Stimulated activated CD8-positive, alpha-beta memory T cell treated with anti-CD3 and anti-CD28 coated beads, Interleukin-4, amount 100 ng/mL, for 1 hour (primary cell): Measurements from ENCODE around the gene REG1A.

Source experiments
- DNase-seq, 2 donors: peaks; one replicate each; pipeline ENCODE4 v3.0.0-alpha.2; 2020; ENCODE audit warnings: low read depth in 2 of 2, low spot score in 1 of 2

Gene REG1A, protein sequence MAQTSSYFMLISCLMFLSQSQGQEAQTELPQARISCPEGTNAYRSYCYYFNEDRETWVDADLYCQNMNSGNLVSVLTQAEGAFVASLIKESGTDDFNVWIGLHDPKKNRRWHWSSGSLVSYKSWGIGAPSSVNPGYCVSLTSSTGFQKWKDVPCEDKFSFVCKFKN

DNA sequence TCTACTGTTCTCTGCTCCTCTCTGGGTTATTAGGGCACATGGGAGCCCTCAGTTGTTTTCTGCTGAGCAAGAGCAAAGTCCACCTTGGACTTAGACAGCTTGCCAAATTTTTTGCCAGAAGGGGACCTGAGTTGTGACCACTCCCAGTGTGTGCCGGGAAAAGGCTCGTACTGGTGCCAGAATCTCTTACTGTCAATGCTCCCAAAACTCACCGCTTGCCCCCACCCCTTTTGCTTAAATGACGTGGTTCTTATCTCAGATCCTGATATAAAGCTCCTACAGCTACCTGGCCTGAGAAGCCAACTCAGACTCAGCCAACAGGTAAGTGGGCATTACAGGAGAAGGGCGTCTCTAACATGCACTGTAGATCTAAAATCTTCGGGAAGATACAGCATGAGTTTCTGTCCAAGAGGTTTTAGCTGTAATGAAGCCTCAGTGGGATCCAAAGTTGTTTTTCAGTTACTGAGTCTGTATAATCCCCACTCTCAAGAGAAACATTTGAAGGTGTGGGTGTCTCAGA is at the start of gene REG1A:
REG1A (plus strand) TSS at position 295 of the 520 bp plus-strand sequence. CDS start 374 bp downstream, outside the sequence.
- DNase-seq = no peak

DNA sequence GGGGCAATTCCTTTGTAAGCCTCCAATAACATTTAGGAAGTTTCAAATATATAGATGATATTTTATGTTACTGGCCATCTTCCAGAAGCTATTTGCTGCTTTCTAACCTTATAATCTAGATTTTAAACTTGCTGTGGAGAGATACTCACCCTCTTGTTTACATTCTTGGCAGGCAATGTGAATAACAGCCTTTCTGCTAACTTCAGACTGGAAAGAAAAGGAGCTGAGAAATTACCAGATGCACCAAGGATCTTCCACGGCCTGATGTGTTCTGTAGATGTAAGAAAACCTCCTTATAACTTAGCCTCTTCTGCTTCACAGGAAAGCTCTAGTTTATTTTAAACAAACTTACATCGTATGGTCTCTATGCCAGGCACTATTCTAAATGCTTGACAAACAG is 49.2 kb upstream of the REG1A start:
- DNase-seq = no peak

DNA sequence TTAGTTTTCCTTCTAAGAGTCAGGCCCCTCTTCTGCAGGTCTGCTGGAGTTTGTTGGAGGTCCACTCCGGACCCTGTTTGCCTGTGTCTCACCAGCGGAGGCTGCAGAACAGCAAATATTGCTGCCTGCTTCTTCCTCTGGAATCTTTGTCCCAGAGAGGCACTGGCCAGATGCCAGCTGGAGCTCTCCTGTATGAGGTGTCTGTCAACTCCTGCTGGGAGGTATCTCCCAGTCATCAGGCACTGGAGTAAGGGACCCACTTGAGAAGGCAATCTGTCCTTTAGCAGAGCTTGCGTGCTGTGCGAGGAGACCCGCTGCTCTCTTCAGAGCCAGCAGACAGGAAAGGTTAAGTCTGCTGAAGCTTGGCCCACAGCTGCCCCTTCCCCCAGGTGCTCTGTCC is 37.3 kb upstream of the REG1A start:
- DNase-seq = no peak

DNA sequence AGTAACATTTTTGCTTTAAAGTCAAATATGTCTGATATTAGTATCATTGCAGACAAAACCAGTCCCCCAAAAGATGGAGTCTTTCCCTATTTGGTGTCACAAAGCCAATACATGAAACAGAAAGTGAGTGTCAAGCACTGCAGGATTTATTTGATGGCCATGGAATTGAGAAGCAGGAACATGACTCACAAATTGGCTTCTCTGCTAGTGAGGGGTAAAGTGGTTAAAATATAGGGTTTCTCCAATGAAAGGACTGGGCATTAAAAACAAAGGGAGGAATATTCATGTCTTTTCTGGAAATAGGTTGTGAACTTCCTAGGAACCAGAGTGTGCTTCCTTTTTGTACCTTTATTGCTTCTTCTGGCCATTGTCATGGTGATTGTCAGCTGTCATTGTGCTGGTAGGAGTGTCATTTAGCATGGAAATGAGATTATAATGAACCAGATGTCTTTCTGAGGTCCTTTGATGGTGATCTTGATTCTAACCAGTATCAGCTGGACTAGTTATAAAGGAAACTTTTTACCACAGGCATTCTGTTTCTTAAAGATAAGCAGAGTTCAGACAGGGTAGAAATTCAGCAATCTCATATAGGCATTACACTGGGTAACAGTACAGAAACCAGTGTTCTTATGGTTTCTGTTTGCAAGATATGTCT is 36.6 kb upstream of the REG1A start:
- no peak for DNase-seq

DNA sequence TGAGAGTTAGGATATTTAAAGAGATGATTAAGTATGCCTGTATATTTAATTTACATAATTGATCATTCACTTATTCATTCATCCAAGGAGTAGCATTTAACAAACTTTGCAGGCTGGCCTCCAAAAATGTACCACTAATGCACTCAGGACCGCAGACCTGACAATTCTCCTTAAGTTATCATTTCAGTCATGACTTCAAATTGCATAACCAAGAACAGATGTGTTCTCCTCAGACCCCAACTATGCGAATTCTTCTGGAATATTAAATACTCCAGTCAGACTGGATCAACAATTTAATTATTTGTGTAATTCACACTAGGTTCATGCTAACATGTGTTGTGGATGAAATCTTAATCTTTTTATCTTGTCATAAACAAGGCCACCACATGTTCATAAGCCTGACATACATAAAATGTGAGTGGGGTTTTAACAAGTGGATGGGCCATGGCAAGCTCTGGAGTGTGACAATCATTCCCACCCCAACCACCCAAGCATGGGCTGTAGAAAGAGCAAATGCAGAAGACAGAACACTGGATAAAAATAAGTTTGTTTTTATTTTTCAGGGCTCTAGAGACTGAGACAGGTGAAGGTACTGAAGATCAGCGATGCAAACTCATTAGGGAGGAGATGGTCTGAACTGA is 35.7 kb upstream of the REG1A start:
- no peak for DNase-seq

DNA sequence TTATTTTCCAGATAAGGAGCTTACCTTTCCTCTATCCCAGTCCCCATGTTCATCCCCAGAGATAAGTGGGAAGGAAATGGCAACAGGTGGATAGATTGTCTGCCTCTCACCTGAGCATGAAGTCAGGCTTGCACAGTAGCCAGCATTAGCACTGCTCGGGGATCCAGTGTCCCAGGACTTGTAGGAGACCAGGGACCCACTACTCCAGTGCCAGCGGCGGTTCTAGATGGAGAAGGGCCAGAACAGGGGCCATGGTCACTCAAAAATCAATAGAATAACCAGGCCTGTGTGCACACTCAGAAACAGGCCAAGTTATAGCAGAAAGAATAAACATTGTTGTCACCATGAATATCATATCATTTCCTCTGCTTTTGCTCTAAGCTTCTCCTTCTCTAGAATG is 34.9 kb upstream of the REG1A start:
- no peak for DNase-seq

DNA sequence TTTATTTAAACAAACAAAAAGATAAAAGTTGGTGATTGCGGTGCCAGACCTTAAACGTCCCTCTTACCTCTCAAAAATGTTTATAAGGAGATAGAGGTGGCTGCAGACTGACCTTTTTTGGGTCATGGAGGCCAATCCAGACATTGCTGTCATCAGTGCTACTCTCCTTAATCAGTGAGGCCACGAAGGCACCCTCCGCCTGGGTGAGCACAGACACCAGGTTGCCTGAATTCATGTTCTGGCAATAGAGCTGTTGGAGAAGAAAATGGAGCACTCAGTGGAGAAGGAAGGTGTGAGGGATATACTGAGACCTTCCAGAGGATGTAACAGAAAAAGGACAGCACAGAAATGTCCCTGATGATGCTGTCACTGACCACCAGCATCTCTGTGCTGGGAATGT is 34.0 kb upstream of the REG1A start:
- DNase-seq = no peak

DNA sequence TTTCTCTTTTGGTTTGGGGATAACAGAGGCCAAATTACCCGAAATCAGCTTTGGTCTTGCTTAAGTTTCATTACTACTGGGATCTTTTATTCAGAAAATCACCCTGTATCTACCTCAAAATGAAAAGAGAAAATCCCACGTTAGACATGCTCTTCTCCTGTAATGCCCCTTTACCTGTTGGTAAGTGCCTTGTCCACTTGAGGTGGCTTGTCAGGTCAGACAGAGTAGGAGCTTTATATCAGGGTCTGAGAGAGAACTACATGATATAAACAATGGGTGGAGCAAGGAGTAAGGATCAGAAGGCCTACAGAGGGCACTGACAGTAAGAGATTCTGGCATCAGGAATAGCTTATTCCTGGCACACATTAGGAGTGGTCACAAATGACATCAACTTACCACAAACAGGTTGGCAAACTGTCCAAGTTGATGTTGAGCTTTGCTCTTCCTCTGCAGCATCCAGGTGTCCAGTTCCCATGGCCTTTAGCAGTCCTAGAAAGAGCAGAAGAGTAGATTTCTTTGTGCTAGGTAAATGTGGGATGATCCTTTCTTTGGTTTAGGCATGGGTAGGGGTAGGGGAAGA is 32.4 kb upstream of the REG1A start, which contains the start of gene REG1B:
REG1B (minus strand) TSS at position 209 of the 580 bp plus-strand sequence. CDS start 381 bp downstream, outside the sequence.
- DNase-seq = no peak

DNA sequence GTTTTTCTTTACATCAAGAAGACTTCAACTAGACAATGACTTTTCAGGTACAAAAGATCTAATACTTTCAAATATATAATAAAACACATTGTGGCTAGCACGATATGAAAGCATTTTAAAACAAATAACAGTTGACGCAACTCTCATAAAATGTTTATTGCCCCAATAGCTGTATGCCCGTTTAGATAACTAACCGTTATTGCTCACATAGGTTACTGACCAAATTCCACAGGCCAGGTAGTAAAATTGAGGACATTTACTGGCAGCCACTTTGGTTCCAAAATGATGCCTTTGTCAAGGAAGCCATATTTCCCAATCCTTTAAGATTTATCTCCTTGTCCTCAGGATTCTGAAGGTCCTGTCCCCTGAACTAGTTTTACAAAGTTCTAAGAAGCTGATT is 29.6 kb upstream of the REG1A start:
- DNase-seq = no peak

DNA sequence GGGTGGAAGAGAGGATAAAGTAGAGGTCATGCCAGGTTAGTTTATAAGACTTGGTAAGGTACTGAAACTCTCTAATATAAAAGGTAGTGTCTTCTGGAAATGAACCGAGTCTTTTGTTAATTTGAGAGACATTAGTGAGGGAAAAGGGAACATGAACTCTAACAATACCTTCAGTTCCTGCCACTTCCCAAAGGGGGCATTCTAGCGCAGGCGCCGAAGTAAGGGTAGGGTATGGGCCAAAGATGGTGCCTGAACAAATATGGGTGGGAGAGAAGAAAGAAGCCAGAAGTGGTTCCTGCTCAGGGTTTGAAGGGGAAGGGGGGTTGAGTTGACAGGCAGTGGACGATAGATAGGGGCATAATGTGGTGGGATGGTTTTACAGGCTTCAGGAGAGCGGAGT is 22.4 kb upstream of the REG1A start:
- DNase-seq = no peak

DNA sequence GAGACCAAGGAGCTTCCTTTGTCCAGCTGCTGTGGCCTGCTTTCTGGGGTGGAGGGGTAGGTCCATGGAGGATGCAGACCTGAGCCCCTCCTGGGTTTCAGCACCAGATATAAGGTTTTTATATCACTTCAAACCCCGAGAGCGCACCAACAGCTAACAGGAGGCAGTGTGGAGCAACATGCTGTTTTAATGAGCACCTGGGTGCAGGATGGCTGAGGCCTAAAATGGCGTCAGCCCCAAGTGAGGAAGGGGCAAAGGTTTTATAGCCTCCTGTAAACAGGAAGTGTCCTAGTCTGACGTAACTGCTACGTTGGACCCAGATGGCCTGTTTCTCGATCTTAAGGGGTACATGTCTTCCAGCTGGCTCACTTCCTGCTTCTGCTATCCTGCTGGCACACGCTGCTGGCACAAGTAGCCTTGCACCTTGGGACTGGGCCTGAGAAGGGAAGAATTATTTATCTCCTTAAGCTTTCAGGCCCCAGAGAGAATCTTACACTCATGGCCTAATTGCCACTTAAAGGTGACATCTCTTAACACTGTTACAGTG is 21.1 kb upstream of the REG1A start:
- no peak for DNase-seq

DNA sequence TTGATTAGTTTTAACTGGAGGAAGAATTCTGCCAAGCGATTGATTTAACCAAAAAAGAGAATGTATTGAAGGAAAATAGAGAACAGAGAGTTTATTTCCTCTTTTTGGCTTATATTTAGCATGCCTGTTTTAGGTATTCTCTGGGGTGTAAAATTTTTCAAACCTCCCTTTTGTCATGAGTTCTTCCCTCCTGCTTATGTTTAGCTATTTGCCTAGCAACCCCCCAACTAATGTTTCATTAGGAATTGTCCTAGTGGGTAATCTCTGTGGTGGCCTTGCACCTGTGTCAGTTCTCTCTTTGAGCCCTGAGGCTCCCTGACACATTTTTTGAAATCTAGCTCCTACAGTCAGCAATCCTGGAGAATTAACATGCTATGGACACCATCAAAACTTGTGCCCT is 20.0 kb upstream of the REG1A start:
- DNase-seq = no peak

DNA sequence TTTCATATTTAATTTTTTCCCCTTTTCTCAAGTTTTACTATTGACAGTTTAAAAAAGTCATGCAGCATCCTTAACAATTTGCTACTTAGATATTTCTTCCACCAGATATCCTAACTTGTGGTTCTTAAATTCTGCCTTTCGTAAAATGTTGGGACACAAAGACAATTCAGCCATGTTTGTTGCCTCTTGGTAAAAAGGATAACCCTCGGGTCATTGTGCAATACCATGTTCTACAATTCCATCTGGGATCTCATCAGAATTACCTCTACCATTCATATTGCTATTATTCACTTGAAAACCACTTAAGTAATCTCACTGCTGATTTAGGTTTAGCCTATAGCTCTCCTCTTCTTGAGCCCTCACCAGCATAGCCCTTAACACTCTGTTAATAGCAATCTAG is 19.3 kb upstream of the REG1A start:
- DNase-seq = no peak

DNA sequence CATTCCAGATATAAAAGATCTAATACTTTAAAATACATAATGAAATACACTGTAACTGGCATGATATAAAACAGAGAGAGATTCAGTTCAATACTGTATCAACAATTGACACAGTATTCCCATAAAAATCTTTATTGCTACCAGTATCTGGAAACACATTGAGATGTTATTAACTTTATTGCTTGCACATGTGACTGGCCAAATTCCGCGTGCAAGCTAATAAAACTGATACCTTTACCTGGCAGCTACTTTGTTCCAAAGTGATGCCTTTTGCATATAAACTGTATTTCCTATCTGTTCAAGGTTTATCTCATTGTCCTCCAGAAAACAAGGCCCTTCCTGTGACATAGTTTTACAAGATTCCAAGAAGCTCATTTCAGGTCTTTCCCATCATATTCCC is 17.1 kb upstream of the REG1A start:
- DNase-seq = no peak

DNA sequence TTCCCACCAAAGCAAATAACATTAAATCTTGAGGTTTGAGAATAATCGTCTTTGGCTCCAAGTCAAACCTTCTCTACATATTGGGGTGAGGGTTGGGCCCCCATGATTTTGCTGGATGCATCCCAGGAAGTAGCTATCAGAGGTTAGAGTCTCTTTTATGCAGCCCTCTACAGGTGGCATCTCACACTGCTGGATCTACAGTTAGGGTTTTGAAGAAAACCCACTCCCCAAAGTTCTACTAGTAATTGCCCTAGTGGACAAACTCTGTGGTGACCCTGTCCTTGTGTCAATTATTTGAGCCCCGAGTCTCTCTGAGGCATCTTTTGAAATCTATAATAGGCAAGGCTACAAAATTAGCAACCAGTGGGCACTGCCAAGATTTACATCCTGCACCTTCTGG is 15.0 kb upstream of the REG1A start:
- no peak for DNase-seq

DNA sequence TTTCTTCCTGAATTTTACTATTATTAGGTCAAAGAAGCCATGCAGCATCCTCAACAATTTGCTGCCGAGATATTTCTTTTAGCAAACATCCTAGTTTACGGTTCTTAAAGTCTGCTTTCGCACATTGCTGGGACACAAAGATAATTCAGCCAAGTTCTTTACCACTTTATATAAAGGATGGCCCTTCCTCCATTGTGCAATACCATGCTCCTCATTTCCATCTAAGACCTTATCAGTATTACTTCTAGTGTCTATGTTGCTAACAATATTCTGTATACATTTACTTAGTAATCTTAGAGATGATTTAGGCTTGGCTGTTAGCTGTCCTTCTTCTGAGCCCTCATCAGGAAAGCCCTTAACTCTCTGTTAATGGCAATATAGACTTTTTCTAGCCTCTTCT is 8.0 kb upstream of the REG1A start:
- no peak for DNase-seq

DNA sequence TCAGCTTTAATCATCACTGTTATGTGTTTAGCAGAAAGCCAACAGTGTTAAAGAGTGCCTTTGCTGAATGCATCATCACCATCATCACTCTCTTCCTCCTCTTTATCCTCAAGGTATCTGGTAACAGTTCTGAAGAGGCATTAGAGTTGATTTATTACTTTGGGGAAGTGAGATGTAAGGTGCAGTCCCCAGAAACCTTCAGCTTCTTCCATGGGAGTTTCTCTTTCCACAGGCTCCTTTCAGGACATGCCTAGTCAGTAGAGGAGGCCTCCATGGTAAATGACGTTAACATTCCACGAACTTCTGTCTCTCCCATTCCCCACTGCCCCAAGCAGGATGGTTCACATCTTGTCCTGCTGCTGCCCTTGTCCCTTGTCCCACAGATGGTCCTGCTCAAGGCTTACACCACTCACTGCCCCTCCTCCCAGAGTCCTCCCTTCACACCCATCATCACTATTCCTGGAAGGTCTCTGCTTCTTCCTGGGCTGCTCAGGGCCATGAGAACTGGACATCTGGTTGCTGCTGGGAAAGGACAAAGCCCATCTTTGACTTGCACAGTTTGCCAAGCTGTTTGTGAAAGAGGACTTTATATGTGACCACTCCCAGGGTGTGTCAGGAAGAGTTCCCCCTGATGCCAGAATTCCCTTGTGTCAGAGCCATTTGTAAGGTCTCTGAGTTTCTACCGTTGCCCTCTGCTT is 5.3 kb upstream of the REG1A start:
- no peak for DNase-seq

DNA sequence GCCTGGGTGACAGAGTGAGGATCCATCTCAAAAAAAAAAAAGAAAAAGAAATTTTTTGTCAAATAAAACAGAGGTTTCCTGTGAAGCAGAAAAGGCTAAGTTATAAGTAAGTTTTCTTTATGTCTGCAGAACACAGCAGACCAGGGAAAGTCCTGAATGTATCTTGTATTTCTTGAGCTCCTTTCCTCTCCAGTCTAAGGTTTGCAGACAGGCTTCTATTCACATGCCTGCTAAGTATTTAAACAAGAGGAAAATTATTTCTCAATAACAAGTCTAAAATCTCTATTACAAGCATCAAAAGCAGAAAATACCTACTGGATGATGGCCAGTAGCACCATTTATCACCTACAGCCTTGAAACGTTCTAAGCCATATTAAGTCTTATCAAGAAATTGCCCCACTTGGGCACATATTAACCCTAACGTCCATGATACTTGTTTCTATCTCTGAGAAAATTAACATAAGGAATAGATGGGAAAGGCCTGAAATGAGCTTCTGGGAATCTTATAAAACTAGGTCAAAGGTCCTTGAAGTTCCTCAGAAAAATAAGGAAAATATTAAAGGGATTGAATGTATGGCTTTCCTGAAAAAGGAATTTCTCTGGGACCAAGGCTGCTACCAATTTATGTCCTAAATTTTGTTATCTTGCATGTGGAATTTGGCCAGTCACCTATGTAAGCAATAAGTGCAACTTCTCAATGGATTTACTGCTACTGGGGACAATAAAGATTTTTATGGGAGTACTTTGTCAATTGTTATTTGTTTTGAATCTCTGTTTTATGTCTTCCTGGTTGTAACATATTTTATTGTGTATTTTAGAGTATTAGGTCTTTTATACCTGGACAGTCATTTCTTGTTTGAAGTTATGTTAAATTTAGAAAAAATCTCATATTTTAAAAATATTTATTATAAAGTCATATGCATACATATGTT is 3.0 kb upstream of the REG1A start:
- DNase-seq = no peak

DNA sequence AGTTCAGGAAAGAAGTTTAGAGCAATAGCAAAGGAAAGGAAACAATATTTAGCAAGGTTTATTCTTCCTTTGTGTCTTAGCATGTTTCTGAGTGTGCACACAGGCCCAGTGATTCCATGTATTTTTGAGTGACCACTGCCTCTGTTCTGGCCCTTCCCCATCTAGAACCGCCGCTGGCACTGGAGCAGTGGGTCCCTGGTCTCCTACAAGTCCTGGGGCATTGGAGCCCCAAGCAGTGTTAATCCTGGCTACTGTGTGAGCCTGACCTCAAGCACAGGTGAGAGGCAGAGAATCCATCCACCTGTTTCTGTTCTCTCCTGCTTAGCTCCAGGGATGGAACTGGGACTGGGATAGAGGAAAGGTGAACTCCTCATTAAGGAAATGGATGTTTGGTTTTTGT is 2.4 kb downstream of the REG1A start:
- no peak for DNase-seq
